ENCODE data around the gene MAP3K15.

DNA sequence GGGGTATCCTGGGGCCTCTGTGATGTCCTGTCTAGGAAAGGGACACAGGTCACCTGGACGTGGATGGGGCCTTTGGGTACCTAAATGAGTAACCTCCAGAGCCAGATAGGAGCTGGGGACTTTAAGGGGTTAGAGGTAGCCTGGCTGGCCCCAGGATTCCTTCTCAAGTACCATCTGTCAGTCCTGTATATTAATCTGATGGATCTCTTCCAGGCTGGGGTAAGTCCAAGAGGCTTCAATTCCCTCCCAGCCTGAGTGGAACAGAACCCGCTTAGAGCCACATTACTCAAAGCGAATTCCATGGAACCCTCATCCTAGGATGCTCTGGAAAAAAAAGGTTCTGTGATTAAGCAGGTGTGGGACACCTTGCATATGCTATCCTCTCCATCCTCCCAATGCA, 24.8 kb upstream of the MAP3K15 start:
- TF ChIP-seq, protein P1, sequence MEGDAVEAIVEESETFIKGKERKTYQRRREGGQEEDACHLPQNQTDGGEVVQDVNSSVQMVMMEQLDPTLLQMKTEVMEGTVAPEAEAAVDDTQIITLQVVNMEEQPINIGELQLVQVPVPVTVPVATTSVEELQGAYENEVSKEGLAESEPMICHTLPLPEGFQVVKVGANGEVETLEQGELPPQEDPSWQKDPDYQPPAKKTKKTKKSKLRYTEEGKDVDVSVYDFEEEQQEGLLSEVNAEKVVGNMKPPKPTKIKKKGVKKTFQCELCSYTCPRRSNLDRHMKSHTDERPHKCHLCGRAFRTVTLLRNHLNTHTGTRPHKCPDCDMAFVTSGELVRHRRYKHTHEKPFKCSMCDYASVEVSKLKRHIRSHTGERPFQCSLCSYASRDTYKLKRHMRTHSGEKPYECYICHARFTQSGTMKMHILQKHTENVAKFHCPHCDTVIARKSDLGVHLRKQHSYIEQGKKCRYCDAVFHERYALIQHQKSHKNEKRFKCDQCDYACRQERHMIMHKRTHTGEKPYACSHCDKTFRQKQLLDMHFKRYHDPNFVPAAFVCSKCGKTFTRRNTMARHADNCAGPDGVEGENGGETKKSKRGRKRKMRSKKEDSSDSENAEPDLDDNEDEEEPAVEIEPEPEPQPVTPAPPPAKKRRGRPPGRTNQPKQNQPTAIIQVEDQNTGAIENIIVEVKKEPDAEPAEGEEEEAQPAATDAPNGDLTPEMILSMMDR (IDR thresholded peaks at IDR 0.05), result no peak
- TF ChIP-seq POLR2A (IDR thresholded peaks at IDR 0.05) (no peak), POLR2AphosphoS5 (IDR thresholded peaks at IDR 0.05) (no peak), EP300 (IDR thresholded peaks at IDR 0.05) (no peak)
